ENCODE data around the gene CCDC102A. TPM values are rescaled to one million over a fixed set of nuclear protein-coding genes. Genes with fewer than 3 reads are reported as not detected.

CCDC102A gene
- total and polyA plus RNA-seq, 2 of the 13 experiments (the other 11 are each of a cell fraction or from before 2014, with no cell fraction given) = 2.1 to 2.8 TPM

DNA sequence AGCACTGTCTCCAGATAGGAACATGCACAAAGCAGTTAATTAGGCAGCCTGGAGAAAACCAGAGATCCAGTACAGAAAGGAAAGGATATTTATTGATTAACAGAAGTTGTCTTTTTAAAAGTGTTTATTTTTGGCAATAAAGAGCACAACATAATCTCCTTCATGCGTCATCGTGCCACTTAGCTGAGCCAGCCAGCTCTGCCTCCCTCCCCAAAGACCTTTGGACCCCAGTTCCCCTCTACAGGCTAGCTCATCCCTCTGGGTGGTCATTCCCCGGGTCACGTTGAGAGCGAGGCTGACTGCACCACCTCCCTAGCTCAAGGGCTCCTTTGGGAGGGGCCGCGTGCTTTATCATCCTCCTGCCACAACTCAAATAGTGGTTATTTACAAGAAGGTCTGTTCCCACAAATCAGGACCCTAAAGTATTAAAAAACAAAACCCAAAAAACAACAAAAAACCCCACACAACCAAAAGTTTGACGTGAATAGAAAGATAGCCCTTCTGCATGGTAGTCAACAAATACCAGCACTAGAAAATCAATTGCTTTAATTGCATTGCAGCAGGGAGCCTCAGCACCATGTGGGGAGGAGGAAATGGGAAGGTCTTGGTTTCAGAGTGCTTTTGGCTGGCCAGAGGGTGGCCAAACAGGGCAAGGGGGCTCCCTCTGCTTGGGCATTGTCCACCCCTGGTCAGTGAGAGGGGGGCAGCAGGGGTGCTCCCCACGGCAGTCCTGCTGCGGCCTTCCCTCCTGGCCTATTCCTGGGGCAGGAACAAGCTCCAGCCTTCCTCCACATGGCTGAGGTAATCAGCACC lies 64.3 kb downstream of the CCDC102A start (continued):
- TF ChIP-seq, protein P1, sequence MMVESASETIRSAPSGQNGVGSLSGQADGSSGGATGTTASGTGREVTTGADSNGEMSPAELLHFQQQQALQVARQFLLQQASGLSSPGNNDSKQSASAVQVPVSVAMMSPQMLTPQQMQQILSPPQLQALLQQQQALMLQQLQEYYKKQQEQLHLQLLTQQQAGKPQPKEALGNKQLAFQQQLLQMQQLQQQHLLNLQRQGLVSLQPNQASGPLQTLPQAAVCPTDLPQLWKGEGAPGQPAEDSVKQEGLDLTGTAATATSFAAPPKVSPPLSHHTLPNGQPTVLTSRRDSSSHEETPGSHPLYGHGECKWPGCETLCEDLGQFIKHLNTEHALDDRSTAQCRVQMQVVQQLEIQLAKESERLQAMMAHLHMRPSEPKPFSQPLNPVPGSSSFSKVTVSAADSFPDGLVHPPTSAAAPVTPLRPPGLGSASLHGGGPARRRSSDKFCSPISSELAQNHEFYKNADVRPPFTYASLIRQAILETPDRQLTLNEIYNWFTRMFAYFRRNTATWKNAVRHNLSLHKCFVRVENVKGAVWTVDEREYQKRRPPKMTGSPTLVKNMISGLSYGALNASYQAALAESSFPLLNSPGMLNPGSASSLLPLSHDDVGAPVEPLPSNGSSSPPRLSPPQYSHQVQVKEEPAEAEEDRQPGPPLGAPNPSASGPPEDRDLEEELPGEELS (CRISPR knock-in tag; IDR thresholded peaks at IDR 0.05) = peak; percentile 87
- TF ChIP-seq BCL6 (CRISPR knock-in tag; IDR thresholded peaks at IDR 0.05) (no peak), NFE2L2 (IDR thresholded peaks at IDR 0.05; ENCODE audit: low read length) (no peak), SIN3A (IDR thresholded peaks at IDR 0.05; ENCODE audit: borderline replicate concordance, low read depth, low read length) (0 out of 2 replicates have a peak, but pooled peaks have one; percentile 57), DNMT3B (CRISPR knock-in tag; conservative IDR thresholded peaks at IDR 0.05) (peak; percentile 56; the same call in 1 of the 2 replicates), ELF4 (CRISPR knock-in tag; IDR thresholded peaks at IDR 0.05; ENCODE audit: borderline replicate concordance) (no peak), PCBP1 (IDR thresholded peaks at IDR 0.05; ENCODE audit: borderline replicate concordance, low read depth, low read length) (no peak), FOSL2 (CRISPR knock-in tag; IDR thresholded peaks at IDR 0.05) (peak; percentile 90), TAF1 (CRISPR knock-in tag; IDR thresholded peaks at IDR 0.05) (peak; percentile 31; the same call in 1 of the 2 replicates), ZNF138 (CRISPR knock-in tag; IDR thresholded peaks at IDR 0.05; ENCODE audit: low read depth) (no peak), HDAC2 (CRISPR knock-in tag; IDR thresholded peaks at IDR 0.05) (peak; percentile 77; the same call in 1 of the 2 replicates), KDM3A (CRISPR knock-in tag; IDR thresholded peaks at IDR 0.05; ENCODE audit: low read depth) (peak; percentile 60; the same call in 1 of the 2 replicates), HDAC6 (IDR thresholded peaks at IDR 0.05; ENCODE audit: low read depth, low read length) (no peak), NR2C2 (CRISPR knock-in tag; IDR thresholded peaks at IDR 0.05; ENCODE audit: borderline replicate concordance) (peak; percentile 32; the same call in 1 of the 2 replicates), KDM2A (CRISPR knock-in tag; IDR thresholded peaks at IDR 0.05; ENCODE audit: borderline replicate concordance, low read depth) (peak; percentile 87)
- TF ChIP-seq, protein P2, sequence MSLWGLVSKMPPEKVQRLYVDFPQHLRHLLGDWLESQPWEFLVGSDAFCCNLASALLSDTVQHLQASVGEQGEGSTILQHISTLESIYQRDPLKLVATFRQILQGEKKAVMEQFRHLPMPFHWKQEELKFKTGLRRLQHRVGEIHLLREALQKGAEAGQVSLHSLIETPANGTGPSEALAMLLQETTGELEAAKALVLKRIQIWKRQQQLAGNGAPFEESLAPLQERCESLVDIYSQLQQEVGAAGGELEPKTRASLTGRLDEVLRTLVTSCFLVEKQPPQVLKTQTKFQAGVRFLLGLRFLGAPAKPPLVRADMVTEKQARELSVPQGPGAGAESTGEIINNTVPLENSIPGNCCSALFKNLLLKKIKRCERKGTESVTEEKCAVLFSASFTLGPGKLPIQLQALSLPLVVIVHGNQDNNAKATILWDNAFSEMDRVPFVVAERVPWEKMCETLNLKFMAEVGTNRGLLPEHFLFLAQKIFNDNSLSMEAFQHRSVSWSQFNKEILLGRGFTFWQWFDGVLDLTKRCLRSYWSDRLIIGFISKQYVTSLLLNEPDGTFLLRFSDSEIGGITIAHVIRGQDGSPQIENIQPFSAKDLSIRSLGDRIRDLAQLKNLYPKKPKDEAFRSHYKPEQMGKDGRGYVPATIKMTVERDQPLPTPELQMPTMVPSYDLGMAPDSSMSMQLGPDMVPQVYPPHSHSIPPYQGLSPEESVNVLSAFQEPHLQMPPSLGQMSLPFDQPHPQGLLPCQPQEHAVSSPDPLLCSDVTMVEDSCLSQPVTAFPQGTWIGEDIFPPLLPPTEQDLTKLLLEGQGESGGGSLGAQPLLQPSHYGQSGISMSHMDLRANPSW (CRISPR knock-in tag; IDR thresholded peaks at IDR 0.05; ENCODE audit: borderline replicate concordance) = peak; percentile 70; the same call in 1 of the 2 replicates
- TF ChIP-seq, protein P3, sequence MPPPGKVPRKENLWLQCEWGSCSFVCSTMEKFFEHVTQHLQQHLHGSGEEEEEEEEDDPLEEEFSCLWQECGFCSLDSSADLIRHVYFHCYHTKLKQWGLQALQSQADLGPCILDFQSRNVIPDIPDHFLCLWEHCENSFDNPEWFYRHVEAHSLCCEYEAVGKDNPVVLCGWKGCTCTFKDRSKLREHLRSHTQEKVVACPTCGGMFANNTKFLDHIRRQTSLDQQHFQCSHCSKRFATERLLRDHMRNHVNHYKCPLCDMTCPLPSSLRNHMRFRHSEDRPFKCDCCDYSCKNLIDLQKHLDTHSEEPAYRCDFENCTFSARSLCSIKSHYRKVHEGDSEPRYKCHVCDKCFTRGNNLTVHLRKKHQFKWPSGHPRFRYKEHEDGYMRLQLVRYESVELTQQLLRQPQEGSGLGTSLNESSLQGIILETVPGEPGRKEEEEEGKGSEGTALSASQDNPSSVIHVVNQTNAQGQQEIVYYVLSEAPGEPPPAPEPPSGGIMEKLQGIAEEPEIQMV (CRISPR knock-in tag; IDR thresholded peaks at IDR 0.05; ENCODE audit: low read depth) = peak; percentile 31; the same call in 1 of the 2 replicates
- TF ChIP-seq, protein P4, sequence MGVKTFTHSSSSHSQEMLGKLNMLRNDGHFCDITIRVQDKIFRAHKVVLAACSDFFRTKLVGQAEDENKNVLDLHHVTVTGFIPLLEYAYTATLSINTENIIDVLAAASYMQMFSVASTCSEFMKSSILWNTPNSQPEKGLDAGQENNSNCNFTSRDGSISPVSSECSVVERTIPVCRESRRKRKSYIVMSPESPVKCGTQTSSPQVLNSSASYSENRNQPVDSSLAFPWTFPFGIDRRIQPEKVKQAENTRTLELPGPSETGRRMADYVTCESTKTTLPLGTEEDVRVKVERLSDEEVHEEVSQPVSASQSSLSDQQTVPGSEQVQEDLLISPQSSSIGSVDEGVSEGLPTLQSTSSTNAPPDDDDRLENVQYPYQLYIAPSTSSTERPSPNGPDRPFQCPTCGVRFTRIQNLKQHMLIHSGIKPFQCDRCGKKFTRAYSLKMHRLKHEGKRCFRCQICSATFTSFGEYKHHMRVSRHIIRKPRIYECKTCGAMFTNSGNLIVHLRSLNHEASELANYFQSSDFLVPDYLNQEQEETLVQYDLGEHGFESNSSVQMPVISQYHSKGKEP (CRISPR knock-in tag; IDR thresholded peaks at IDR 0.05) = no peak
- TF ChIP-seq, protein P5, sequence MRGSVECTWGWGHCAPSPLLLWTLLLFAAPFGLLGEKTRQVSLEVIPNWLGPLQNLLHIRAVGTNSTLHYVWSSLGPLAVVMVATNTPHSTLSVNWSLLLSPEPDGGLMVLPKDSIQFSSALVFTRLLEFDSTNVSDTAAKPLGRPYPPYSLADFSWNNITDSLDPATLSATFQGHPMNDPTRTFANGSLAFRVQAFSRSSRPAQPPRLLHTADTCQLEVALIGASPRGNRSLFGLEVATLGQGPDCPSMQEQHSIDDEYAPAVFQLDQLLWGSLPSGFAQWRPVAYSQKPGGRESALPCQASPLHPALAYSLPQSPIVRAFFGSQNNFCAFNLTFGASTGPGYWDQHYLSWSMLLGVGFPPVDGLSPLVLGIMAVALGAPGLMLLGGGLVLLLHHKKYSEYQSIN (CRISPR knock-in tag; IDR thresholded peaks at IDR 0.05; ENCODE audit: borderline replicate concordance) = no peak

Data from HepG2 (cell line).